NCI-H187 (cell line): ENCODE measurements around the gene MYO16.

Experiments used
- DNase-seq, 2 experiments: peaks; one replicate each; lab custom pipeline; 2025; lab: John Stamatoyannopoulos, UW

The MYO16 gene

DNA sequence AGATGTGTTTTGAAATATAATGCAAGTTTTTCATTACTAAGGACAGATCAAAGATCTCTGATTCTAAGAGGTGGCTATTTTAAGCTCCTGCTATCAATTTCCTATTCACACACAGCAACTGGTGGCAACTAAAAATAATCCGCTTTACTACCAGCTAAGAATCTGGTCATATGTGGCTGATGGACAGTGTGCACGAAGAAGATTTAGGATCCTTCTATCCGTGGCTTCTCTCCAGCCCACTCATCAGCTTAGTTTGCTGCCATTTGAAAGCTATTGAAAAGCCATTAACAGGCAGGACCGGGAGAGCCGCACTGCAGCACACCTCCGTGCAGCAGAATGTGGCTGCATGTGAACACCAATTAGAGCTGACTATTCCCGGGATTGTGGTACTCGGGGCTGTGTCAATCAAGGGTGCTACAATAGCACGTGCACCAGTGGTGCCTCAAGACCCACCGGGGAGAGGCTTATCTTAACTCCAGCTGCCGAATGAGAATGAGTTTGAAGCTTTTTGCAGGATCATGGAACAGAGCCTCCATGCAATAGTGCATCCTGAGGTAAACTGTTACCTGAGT lies at the start of gene MYO16:
Gene MYO16 (plus strand): TSS at position 431 of the 572 bp plus-strand sequence. CDS start 234 bp downstream, outside the sequence.
- no peak for DNase-seq

DNA sequence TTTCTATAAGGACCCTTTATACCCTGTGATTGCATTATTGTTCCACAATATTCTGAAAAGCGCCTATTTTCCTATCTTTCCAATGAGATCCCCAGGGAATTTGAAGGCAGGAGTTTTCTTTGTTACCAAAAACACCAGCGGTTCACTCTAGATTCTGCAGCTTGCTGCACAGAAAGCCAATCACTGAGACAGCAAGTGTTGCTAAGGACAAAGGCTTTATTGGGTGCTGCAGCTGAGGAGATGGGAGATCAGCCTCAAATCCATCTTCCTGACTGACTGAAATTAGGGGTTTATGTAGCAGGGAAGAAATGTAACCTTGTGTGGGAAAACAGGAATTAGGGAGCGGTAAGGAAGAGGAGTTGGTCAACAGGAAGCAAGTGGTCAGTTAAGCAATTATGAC lies 42.6 kb upstream of the MYO16 start:
- no peak for DNase-seq

- no peak for DNase-seq
Observed at GRCh38 chr13:108588516-108588915, 40.9 kb upstream of the MYO16 start.

DNA sequence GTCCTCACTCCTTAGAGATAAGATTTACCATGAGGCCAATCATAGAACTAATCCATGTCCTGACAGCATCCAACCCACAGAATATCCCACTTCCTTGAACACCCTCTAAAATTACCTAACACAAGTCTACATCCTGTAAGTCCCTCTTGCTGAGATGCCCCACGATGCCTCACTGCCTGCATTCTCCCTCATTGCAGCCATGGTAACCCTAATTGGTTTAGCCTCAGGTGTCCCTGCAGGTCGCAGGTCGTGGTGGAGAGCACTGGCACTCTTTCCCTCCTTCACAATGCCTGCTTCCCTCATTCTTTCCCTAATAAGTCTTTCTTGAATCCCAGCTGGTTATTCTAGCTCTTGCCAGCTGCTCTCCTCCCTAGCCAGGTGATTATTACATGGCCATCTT lies 35.3 kb upstream of the MYO16 start:
- no peak for DNase-seq

GRCh38 chr13:108595436-108596274 lies 33.8 kb upstream of the MYO16 start:
- no peak for DNase-seq

DNA sequence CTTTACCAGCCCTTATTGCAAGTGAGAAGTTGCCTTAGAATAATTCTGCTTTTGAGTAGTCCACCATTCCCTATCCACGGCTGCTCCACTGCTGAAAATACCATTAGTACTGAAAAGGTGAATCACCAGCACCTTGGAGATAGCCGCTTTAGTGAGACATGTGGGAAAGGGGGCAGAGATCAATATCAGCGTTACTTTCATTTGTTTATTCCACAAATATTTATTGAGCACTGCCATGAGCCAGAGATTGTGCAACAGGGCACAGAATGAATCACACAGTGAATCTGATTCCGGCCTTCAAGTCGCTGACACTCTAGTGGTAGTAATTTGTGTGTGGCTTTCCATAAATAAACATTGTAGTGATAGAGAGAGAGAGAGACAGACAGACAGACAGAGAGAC lies 31.5 kb upstream of the MYO16 start:
- DNase-seq: no peak

DNA sequence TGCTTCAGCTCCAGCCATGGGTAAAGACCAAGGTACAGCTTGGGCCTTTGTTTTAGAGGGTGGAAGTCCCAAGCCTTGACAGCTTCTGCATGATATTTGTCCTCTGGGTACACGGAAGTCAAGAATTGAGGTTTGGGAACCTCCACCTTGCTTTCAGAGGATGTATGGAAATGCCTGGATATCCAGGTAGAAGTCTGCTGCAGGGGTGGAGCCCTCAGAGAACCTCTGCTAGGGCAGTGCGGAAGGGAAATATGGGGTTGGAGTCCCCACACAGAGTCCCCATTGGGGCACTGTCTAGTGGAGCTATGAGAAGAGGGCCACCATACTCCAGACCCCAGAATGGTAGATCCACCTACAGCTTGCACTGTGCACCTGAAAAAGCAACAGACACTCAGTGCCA lies 23.0 kb upstream of the MYO16 start:
- DNase-seq: no peak

- no peak for DNase-seq
Observed at GRCh38 chr13:108609353-108609752, 20.1 kb upstream of the MYO16 start.

- DNase-seq: no peak
Observed at GRCh38 chr13:108610507-108610906, 18.9 kb upstream of the MYO16 start.

GRCh38 chr13:108615241-108615640 lies 14.2 kb upstream of the MYO16 start:
- no peak for DNase-seq

DNA sequence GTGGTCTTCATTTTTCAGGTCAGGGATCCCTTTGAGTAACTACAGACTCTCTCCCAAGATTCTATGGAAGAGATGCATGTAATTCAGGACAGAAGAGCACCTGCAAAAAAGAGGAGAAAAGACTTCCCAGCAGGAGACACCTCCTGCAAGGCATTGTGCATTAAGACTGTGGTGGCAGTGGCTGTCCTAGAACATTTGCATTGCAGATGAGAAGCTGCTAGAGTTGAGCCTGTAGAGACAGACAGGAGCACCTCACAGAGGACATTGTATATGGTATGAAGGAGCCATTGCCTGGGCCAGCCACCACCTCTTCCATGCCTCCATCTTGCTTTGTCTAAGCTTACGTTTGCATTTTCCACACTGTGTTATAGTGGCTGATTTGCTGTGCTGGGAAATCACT lies 11.2 kb upstream of the MYO16 start:
- no peak for DNase-seq

DNA sequence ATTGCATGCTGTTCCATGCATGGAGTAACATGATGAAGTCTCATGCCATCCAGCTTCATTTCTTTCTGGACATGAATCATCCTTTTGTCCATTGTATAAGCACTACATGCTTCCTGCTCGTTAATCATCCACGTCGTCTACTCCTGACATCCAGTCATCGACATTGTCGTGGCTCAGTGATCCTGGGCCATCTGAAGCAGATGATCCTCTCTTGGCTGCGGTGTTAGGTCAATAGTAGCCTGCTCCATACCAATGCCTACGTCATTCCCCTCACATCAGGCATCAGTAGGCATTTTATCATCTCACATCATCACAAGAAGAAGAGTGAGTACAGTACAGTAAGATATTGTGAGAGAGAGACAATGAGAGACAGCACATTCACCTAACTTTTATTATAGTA lies 7.9 kb upstream of the MYO16 start:
- DNase-seq: no peak

- no peak for DNase-seq
Observed at GRCh38 chr13:108624108-108624507, 5.3 kb upstream of the MYO16 start.

- DNase-seq: no peak
Observed at GRCh38 chr13:108624979-108625378, 4.4 kb upstream of the MYO16 start.

DNA sequence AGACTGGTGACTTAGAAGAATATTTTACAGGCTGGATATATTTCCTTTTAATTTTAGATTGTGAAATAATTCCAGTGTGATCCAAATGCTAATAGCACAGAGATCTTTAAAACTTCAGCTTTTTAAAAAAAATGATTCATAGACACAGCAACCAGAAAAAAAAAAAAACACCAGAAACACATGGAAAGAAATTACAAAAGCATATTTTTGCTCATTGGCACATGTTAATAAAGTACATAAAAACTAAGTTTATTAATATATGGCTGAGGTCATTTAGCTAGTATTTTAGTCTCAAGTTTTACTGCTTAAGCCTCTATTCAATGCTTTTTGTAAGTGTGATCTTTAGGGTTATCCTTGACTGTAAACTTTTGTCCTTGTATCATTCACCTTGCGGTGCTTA lies 577 bp downstream of the MYO16 start:
- DNase-seq: no peak

DNA sequence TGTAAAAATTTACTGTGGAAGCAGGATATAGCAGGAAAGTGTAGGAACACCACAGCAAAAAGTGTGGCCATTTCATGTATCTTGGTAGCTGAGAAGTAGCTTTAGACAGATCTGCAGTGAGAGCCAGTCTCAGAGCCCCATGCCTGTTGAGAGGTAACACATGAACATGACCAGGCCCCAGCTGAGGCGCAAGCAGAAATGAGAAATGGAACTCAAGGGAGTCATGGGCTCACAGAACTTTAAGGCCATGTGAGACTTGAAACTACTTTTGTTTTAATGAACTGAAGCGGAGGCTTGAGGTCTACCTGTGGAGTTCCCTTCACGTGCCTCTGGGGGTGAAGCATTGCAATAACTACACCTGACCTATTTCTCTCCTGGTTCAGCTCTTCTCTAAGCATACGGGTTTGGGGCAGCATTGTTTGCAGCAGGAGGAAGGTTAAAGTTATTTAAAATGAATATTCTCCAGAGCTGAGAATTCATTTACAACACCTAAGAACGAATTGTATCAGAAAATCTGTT lies 3.3 kb downstream of the MYO16 start:
- DNase-seq: no peak

DNA sequence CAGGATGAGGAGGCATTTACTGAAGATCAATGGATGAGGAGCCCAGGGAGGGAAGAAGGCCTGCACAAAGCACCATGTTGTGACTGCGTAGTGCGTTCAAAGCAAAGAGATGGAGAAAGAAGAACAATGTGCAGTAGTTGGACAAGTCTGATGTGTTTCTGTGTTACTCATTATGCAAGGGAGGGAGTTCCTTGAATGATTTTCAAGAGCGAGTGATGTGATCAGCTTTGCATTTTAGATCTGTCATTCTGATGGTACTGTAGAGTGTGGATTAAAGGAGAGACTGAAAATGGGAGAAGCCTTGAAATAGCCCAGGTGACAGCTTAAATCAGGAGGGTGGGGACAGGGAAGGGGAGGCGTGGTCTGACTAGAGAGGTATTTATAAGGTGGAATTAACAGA lies 9.5 kb downstream of the MYO16 start:
- DNase-seq: no peak

- no peak for DNase-seq
Observed at GRCh38 chr13:108643646-108644353, 14.4 kb downstream of the MYO16 start.

DNA sequence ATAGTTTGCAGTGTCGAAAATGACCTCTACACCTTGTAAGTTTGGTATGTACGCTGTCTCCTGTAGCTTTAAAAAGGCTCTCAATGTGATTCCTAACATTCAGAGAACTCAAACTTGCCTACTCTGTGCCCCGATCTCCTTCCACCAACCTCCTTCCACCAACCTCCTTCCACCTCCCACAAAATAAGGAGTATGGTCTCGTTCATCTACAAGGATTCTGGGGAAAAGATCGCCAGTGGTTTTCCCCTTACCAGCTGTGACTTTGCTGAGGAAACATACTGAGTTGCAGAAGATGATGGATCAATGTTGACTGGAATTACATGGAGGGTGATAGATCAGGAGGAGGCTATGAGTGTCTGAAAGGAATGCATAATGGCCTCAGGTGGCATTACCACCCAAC lies 16.0 kb downstream of the MYO16 start:
- no peak for DNase-seq

GRCh38 chr13:108650271-108650670 lies 20.9 kb downstream of the MYO16 start:
- DNase-seq: no peak

GRCh38 chr13:108656742-108657141 lies 27.3 kb downstream of the MYO16 start:
- DNase-seq: no peak

DNA sequence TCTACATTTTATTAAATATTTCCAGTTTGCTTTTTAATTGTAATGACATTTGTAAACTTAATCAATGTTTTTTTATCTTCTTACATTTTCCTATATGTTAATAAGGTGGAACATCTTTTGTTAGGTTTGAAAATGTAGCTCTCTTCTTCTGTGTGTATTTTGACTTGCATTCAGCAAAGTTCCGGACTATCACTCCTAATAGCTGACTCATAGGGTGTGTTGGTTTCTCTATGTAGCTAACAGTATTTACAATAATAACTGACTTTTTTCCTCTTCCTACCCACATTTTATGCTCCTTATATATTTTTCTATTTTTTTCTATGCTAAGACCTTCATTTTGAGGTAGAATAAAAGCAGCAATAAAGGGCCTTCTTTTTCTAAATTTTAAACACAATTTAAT lies 28.1 kb downstream of the MYO16 start:
- DNase-seq: no peak

DNA sequence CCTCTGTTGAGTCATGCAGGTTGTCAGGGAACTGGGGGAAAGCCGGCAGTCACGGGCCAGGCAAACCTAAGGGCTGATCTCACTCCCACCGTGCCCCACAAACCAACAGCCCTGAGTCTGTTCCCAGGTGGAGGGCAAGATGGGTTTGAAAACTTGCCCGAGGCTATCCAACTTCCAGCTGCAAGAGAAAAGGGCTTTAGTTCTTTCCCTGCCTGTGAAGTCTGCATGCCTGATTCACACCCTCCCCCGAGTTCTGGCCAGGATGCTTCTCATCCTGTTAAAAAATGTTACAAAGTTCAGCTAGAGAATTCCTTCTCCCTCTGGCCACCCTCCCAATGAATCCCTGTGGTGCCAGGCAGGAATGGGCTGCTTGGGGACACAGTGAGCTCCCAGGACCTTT lies 33.1 kb downstream of the MYO16 start:
- no peak for DNase-seq
